ACHN (cell line): ENCODE data around the gene MAFG.

ENCODE experiments used
- DNase-seq: peaks from one replicate; pipeline ENCODE4 v3.0.0-alpha.2; 2015
- in situ Hi-C: cut with HindIII; loops from 2 replicates; pipeline ENCODE4 v1.10.0; 2017; ENCODE audit warnings: low sequenced_read_pairs, low pct_ligation_motif_present, low pct_unique_long_range_greater_than_20kb

MAFG gene

GRCh38 chr17:81941484-81942166 lies 14.1 kb upstream of the MAFG start:
- in situ Hi-C loops, result no loop called here
- no peak for DNase-seq

GRCh38 chr17:81940538-81941483 lies 13.3 kb upstream of the MAFG start:
- no peak for DNase-seq

GRCh38 chr17:81939881-81940385 lies 12.4 kb upstream of the MAFG start:
- in situ Hi-C loops, result no loop called here

More at GRCh38 chr17:81940538-81941483, 13.3 kb upstream of the MAFG start:
- in situ Hi-C loops, result no loop called here

GRCh38 chr17:81939218-81939617 lies 11.7 kb upstream of the MAFG start:
- no peak for DNase-seq
- in situ Hi-C loops, result no loop called here

More at GRCh38 chr17:81939881-81940385, 12.4 kb upstream of the MAFG start:
- DNase-seq, result no peak

- no peak for DNase-seq
- in situ Hi-C loops, result no loop called here
Observed at GRCh38 chr17:81935709-81936084, 8.2 kb upstream of the MAFG start.

- in situ Hi-C loops, result no loop called here
- no peak for DNase-seq
Observed at GRCh38 chr17:81934850-81935708, 7.5 kb upstream of the MAFG start.

GRCh38 chr17:81934098-81934757 lies 6.7 kb upstream of the MAFG start:
- no peak for DNase-seq
- in situ Hi-C loops, result no loop called here

GRCh38 chr17:81933178-81933699 lies 5.7 kb upstream of the MAFG start:
- in situ Hi-C loops, result no loop called here
- no peak for DNase-seq

GRCh38 chr17:81932333-81932983 lies 4.9 kb upstream of the MAFG start:
- in situ Hi-C loops, result no loop called here
- no peak for DNase-seq

- no peak for DNase-seq
- in situ Hi-C loops, result no loop called here
Observed at GRCh38 chr17:81931557-81932332, 4.2 kb upstream of the MAFG start.

GRCh38 chr17:81931189-81931556 lies 3.6 kb upstream of the MAFG start:
- no peak for DNase-seq
- in situ Hi-C loops, result no loop called here

- peak; percentile 41 for DNase-seq
- in situ Hi-C loops, result no loop called here
Observed at GRCh38 chr17:81930142-81931125, 2.9 kb upstream of the MAFG start.

- DNase-seq, result no peak
- in situ Hi-C loops, result no loop called here
Observed at GRCh38 chr17:81929253-81930141, 2.0 kb upstream of the MAFG start.

- in situ Hi-C loops, result no loop called here
- DNase-seq, result no peak
Observed at GRCh38 chr17:81928544-81929252, 1.2 kb upstream of the MAFG start.
